HG03064 (cell line): ENCODE results near the gene KCTD2.
A peak's percentile ranks its signal among the peaks of the same experiment; 100 is the strongest.

Experiments
- ATAC-seq: cut with Tn5 transposase; IDR thresholded peaks from one replicate; pipeline ENCODE4 v1.9.1; 2021; ENCODE audit warnings: low read depth; ENCODE audit not compliant: unreplicated experiment

Gene KCTD2

GRCh38 chr17:75093548-75094158 is 46.6 kb downstream of the KCTD2 start:
- ATAC-seq, result no peak

GRCh38 chr17:75094871-75095399 is 47.9 kb downstream of the KCTD2 start:
- no peak for ATAC-seq

- no peak for ATAC-seq
Measured at GRCh38 chr17:75096082-75096625, 49.1 kb downstream of the KCTD2 start.

- ATAC-seq, result no peak
Measured at GRCh38 chr17:75097865-75098264, 50.8 kb downstream of the KCTD2 start.

- ATAC-seq, result no peak
Measured at GRCh38 chr17:75098861-75099260, 51.8 kb downstream of the KCTD2 start.

- ATAC-seq, result no peak
Measured at GRCh38 chr17:75099881-75100595, 53.0 kb downstream of the KCTD2 start.

- ATAC-seq, result no peak
Measured at GRCh38 chr17:75102385-75102821, 55.4 kb downstream of the KCTD2 start.

GRCh38 chr17:75103601-75104554 is 56.9 kb downstream of the KCTD2 start:
- no peak for ATAC-seq

- no peak for ATAC-seq
Measured at GRCh38 chr17:75105126-75106080, 58.4 kb downstream of the KCTD2 start.

GRCh38 chr17:75108193-75108592 is 61.2 kb downstream of the KCTD2 start:
- ATAC-seq, result no peak

GRCh38 chr17:75109046-75109406 is 62.0 kb downstream of the KCTD2 start:
- no peak for ATAC-seq

- ATAC-seq, result peak; percentile 61
Measured at GRCh38 chr17:75109407-75110233, 62.6 kb downstream of the KCTD2 start, which contains the start of gene ARMC7. TSS of gene ARMC7 (plus strand) at chr17:75109969. CDS start at chr17:75110289, 320 bp downstream.

GRCh38 chr17:75110234-75110937 is 63.4 kb downstream of the KCTD2 start:
- ATAC-seq, result no peak

- ATAC-seq, result no peak
Measured at GRCh38 chr17:75111777-75112335, 64.8 kb downstream of the KCTD2 start.

- ATAC-seq, result no peak
Measured at GRCh38 chr17:75113798-75114551, 67.0 kb downstream of the KCTD2 start.

GRCh38 chr17:75114552-75115314 is 67.7 kb downstream of the KCTD2 start:
- ATAC-seq, result no peak
